ENCODE results near the gene LRMDA.

LRMDA gene

DNA sequence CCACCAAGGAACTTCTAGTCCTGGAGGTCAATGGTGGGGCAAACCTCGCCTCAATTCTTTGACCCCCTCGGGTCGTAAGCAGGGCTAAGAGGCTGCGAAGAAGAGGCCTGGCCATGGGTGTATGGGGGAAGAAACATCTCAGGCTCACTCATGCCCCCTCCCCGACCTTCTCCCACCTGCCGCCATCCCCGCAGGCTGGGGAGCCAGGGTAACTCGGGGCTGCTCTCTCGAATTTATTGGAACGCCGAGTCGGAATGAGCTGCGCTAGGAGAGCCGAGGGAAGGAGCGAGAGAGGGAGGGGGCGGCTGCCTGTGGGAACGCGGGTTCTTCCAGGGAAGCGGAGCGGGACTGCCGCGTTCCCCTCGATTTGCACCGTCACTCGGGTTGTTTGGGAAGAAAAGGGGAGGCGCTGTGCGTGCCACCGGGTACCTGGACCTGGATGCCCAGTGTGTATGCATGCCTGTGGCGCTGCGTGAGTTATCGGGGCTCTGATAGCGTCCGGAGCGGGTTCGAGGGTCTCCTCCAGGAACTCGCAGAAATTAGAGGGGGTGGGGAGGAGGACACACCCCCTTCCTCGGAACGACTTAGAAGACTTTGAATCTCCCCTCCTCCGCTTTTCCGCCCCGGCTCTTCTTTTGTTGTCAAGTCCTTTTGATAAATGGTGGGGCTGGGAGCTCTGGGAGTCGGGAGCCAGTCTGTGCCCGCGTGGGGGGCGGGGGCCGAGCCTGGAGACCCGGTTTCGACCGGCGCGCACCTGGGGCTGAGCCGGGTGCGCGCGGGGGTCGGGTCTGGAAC is 28.1 kb upstream of the LRMDA start (continued):
- TF ChIP-seq ZNF621 (tag by site-specific recombination; IDR thresholded peaks at IDR 0.05) = no peak
- TF ChIP-seq, protein P1, sequence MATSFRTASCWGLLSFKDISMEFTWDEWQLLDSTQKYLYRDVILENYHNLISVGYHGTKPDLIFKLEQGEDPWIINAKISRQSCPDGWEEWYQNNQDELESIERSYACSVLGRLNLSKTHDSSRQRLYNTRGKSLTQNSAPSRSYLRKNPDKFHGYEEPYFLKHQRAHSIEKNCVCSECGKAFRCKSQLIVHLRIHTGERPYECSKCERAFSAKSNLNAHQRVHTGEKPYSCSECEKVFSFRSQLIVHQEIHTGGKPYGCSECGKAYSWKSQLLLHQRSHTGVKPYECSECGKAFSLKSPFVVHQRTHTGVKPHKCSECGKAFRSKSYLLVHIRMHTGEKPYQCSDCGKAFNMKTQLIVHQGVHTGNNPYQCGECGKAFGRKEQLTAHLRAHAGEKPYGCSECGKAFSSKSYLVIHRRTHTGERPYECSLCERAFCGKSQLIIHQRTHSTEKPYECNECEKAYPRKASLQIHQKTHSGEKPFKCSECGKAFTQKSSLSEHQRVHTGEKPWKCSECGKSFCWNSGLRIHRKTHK (tag by site-specific recombination; IDR thresholded peaks at IDR 0.05) = no peak
- TF ChIP-seq ZBTB48 (tag by site-specific recombination; IDR thresholded peaks at IDR 0.05) = peak; percentile 69; the same call in 1 of the 2 replicates
- TF ChIP-seq ZNF37A (tag by site-specific recombination; IDR thresholded peaks at IDR 0.05) = no peak
- no peak for TF ChIP-seq SCRT1 (tag by site-specific recombination; IDR thresholded peaks at IDR 0.05; ENCODE audit: borderline replicate concordance)
- TF ChIP-seq ZNF433 (tag by site-specific recombination; IDR thresholded peaks at IDR 0.05; ENCODE audit: low read depth) = no peak
- TF ChIP-seq GLI2 (tag by site-specific recombination; IDR thresholded peaks at IDR 0.05; ENCODE audit: borderline replicate concordance, low read depth) = no peak
- peak; percentile 41; the same call in 1 of the 2 replicates for TF ChIP-seq ZNF777 (tag by site-specific recombination; IDR thresholded peaks at IDR 0.05; ENCODE audit: borderline replicate concordance)
- TF ChIP-seq ZNF248 (tag by site-specific recombination; IDR thresholded peaks at IDR 0.05) = no peak
- no peak; the same call in 1 of the 2 replicates for TF ChIP-seq SP3 (tag by site-specific recombination; IDR thresholded peaks at IDR 0.05)
- TF ChIP-seq PATZ1 (tag by site-specific recombination; IDR thresholded peaks at IDR 0.05) = peak; percentile 53; the same call in 1 of the 2 replicates
- peak; percentile 65 for TF ChIP-seq ZBTB20 (tag by site-specific recombination; IDR thresholded peaks at IDR 0.05)
- TF ChIP-seq RBAK (tag by site-specific recombination; IDR thresholded peaks at IDR 0.05) = no peak
- TF ChIP-seq PRDM6 (tag by site-specific recombination; IDR thresholded peaks at IDR 0.05) = no peak
- TF ChIP-seq ZBTB1 (tag by site-specific recombination; IDR thresholded peaks at IDR 0.05) = no peak
- no peak for TF ChIP-seq TSHZ1 (tag by site-specific recombination; IDR thresholded peaks at IDR 0.05; ENCODE audit: borderline replicate concordance)
- TF ChIP-seq ZNF423 (tag by site-specific recombination; IDR thresholded peaks at IDR 0.05) = no peak
- TF ChIP-seq ZNF473 (tag by site-specific recombination; IDR thresholded peaks at IDR 0.05) = no peak
- TF ChIP-seq, protein P2, sequence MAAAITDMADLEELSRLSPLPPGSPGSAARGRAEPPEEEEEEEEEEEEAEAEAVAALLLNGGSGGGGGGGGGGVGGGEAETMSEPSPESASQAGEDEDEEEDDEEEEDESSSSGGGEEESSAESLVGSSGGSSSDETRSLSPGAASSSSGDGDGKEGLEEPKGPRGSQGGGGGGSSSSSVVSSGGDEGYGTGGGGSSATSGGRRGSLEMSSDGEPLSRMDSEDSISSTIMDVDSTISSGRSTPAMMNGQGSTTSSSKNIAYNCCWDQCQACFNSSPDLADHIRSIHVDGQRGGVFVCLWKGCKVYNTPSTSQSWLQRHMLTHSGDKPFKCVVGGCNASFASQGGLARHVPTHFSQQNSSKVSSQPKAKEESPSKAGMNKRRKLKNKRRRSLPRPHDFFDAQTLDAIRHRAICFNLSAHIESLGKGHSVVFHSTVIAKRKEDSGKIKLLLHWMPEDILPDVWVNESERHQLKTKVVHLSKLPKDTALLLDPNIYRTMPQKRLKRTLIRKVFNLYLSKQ (tag by site-specific recombination; IDR thresholded peaks at IDR 0.05; ENCODE audit: borderline replicate concordance) = no peak
- TF ChIP-seq, protein P3, sequence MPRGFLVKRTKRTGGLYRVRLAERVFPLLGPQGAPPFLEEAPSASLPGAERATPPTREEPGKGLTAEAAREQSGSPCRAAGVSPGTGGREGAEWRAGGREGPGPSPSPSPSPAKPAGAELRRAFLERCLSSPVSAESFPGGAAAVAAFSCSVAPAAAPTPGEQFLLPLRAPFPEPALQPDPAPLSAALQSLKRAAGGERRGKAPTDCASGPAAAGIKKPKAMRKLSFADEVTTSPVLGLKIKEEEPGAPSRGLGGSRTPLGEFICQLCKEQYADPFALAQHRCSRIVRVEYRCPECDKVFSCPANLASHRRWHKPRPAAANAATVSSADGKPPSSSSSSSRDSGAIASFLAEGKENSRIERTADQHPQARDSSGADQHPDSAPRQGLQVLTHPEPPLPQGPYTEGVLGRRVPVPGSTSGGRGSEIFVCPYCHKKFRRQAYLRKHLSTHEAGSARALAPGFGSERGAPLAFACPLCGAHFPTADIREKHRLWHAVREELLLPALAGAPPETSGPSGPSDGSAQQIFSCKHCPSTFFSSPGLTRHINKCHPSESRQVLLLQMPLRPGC (tag by site-specific recombination; IDR thresholded peaks at IDR 0.05) = no peak
- no peak for TF ChIP-seq ZNF544 (tag by site-specific recombination; IDR thresholded peaks at IDR 0.05)
- TF ChIP-seq IKZF3 (tag by site-specific recombination; IDR thresholded peaks at IDR 0.05) = peak; percentile 85
- TF ChIP-seq ZBTB11 (tag by site-specific recombination; conservative IDR thresholded peaks at IDR 0.05; ENCODE audit: low read depth) = peak; percentile 29; the same call in 1 of the 2 replicates
